NB4 (cell line): ENCODE results near the gene EEF1AKMT4.
A peak's percentile ranks its signal among the peaks of the same experiment; 100 is the strongest.

Source experiments
- DNase-seq: peaks from one replicate; pipeline ENCODE4 v3.0.0; 2010; ENCODE audit warnings: low read depth
- H3K4me3 ChIP-seq: one replicate; pipeline ENCODE4 v1.5.1; 2011; ENCODE audit warnings: mild to moderate bottlenecking, low read depth, low read length, moderate library complexity
- CTCF ChIP-seq: IDR thresholded peaks from one replicate; pipeline ENCODE4 v1.5.1; 2012; ENCODE audit warnings: low read depth, low read length
- MAX ChIP-seq: IDR thresholded peaks from 2 replicates; pipeline ENCODE4 v1.6.1; 2011; ENCODE audit warnings: low read depth, low read length
- MYC ChIP-seq: IDR thresholded peaks from 2 replicates; pipeline ENCODE4 v1.6.1; 2011; ENCODE audit warnings: low read depth, low read length
- POLR2A ChIP-seq: IDR thresholded peaks from 2 replicates; pipeline ENCODE4 v1.6.1; 2011; ENCODE audit warnings: mild to moderate bottlenecking; ENCODE audit not compliant: insufficient read length; ENCODE audit errors: extremely low read depth

Gene EEF1AKMT4

GRCh38 chr3:184291044-184291737 lies 41.7 kb downstream of the EEF1AKMT4 start:
- no peak for DNase-seq

GRCh38 chr3:184291738-184292445 lies 42.4 kb downstream of the EEF1AKMT4 start:
- no peak for TF ChIP-seq POLR2A
- TF ChIP-seq MAX, result no peak
- TF ChIP-seq MYC, result no peak
- TF ChIP-seq CTCF, result no peak

More at GRCh38 chr3:184291044-184291737, 41.7 kb downstream of the EEF1AKMT4 start:
- H3K4me3 ChIP-seq, result no peak overlapping the region
- TF ChIP-seq MAX (no peak), MYC (no peak), POLR2A (no peak), CTCF (no peak)

GRCh38 chr3:184295771-184296170 lies 46.3 kb downstream of the EEF1AKMT4 start:
- no peak overlapping the region for H3K4me3 ChIP-seq
- no peak for TF ChIP-seq CTCF
- TF ChIP-seq POLR2A, result no peak
- no peak for TF ChIP-seq MAX
- no peak for TF ChIP-seq MYC
- no peak for DNase-seq

More at GRCh38 chr3:184291738-184292445, 42.4 kb downstream of the EEF1AKMT4 start:
- no peak overlapping the region for H3K4me3 ChIP-seq
- DNase-seq, result no peak

GRCh38 chr3:184296616-184297015 lies 47.1 kb downstream of the EEF1AKMT4 start:
- DNase-seq, result no peak
- TF ChIP-seq CTCF (no peak), MYC (no peak), MAX (no peak), POLR2A (no peak)
- H3K4me3 ChIP-seq, result no peak overlapping the region

- peak; percentile 97 for DNase-seq
- no peak for TF ChIP-seq MYC
- TF ChIP-seq CTCF, result no peak
- TF ChIP-seq POLR2A, result peak; percentile 61
- no peak for TF ChIP-seq MAX
- H3K4me3 ChIP-seq, result peak within 1 kb of the TSS; percentile 98
Observed at GRCh38 chr3:184298759-184299487, 49.5 kb downstream of the EEF1AKMT4 start, which contains the start of gene PSMD2. Gene PSMD2, plus strand, starts transcription at chr3:184299241. Its CDS starts 26 bp downstream, at chr3:184299267.
